Activated CD8-positive, alpha-beta T cell treated with anti-CD3 and anti-CD28 coated beads for 36 hours (primary cell): ENCODE results near the gene BEST2. TPM values are rescaled to one million over a fixed set of nuclear protein-coding genes. Genes with fewer than 3 reads are reported as not detected.
A peak's percentile ranks its signal among the peaks of the same experiment; 100 is the strongest.
"Not testable (repeated sequence)": the region's sequence is repeated elsewhere in the genome, so short reads cannot be mapped to it uniquely, and the experiment has no call there.

Experiments
- ATAC-seq: fragments of 200-7000 bp; cut with Tn5 transposase; one replicate; pipeline ENCODE4 v1.10.0; 2021; ENCODE audit warnings: mild to moderate bottlenecking, moderate library complexity
- CTCF ChIA-PET: fragments of 350-600 bp; sonication (Branson Sonifier 250); formaldehyde crosslinking; loops from one replicate; lab custom pipeline; 2021; ENCODE audit warnings: antibody characterized with exemption; lab: Charles Lee
- POLR2A ChIA-PET: fragments of 350-600 bp; sonication (Branson Sonifier 250); formaldehyde crosslinking; loops from one replicate; lab custom pipeline; 2021; ENCODE audit warnings: antibody characterized with exemption; lab: Charles Lee
- DNase-seq: peaks from one replicate; pipeline ENCODE4 v3.0.0-alpha.2; 2020
- H3K27ac Mint-ChIP-seq: one replicate; pipeline ENCODE4 v1.8.0; 2021; ENCODE audit warnings: mild to moderate bottlenecking, mixed read lengths
- H3K27me3 Mint-ChIP-seq: one replicate; pipeline ENCODE4 v1.8.0; 2021; ENCODE audit warnings: mixed read lengths
- H3K36me3 Mint-ChIP-seq: one replicate; pipeline ENCODE4 v1.8.0; 2021; ENCODE audit warnings: low read depth, mixed read lengths
- H3K4me1 Mint-ChIP-seq: one replicate; pipeline ENCODE4 v1.8.0; 2021; ENCODE audit warnings: low read depth, mixed read lengths
- H3K4me3 Mint-ChIP-seq: one replicate; pipeline ENCODE4 v1.8.0; 2021; ENCODE audit warnings: mild to moderate bottlenecking, moderate library complexity, mixed read lengths
- H3K9me3 Mint-ChIP-seq: one replicate; pipeline ENCODE4 v1.8.0; 2021; ENCODE audit warnings: mixed read lengths
- CTCF ChIP-seq: fragments of 200-600 bp; IDR thresholded peaks from one replicate; pipeline ENCODE4 v1.8.0; 2022; ENCODE audit warnings: antibody characterized with exemption, mild to moderate bottlenecking
- intact Hi-C: fragments of 100-400 bp; cut with micrococcal nuclease; formaldehyde crosslinking; loops from one replicate; pipeline ENCODE4 v1.10.0; 2022
- total RNA-seq, 2 experiments: library from RNA; stranded (reverse); gene quantifications; one replicate each; pipeline ENCODE4 v1.2.3, GENCODE V29; 2021

Gene BEST2
- total RNA-seq, 2 experiments from 2014 or later = not detected

GRCh38 chr19:12722566-12723380, 28.8 kb upstream of the BEST2 start:
- DNase-seq = peak; percentile 98
- ATAC-seq = peak; percentile 82
- ChIA-PET POLR2A (interaction anchor here (0.7 to 9.0 kb wide), 19 partner anchors 9 to 215 kb away, joined by 3 to 160 read pairs (median 4); partner anchors contain the start of genes DHPS, FBXW9, GET3 and JUNB), CTCF (interaction anchor here (1.0 to 5.5 kb wide), 10 partner anchors 8 to 125 kb away, joined by 3 to 32 read pairs (median 8); partner anchors contain the start of gene TRIR)
- Mint-ChIP-seq H3K36me3 (peaks cover 45% of the 10 kb centered on the region), H3K9me3 (no peaks in the 10 kb centered on the region), H3K4me3 (peak overlapping the region; percentile 96), H3K27ac (peak overlapping the region; percentile 91), H3K4me1 (peaks cover 29% of the 10 kb centered on the region), H3K27me3 (no peaks in the 10 kb centered on the region)
- intact Hi-C loops = loop anchor here (2.0 kb wide), 1 partner anchor 14 kb away; the partner anchor contains the start of gene GET3
- TF ChIP-seq CTCF = no peak

GRCh38 chr19:12723381-12723640, 28.3 kb upstream of the BEST2 start:
- Mint-ChIP-seq H3K27me3 (no peaks in the 10 kb centered on the region), H3K27ac (peak overlapping the region; percentile 91), H3K4me1 (peaks cover 29% of the 10 kb centered on the region), H3K4me3 (peak overlapping the region; percentile 96), H3K9me3 (no peaks in the 10 kb centered on the region), H3K36me3 (peaks cover 48% of the 10 kb centered on the region)
- no peak for TF ChIP-seq CTCF
- CTCF ChIA-PET = interaction anchor here (1.0 to 5.5 kb wide), 10 partner anchors 8 to 124 kb away, joined by 3 to 32 read pairs (median 8); partner anchors contain the start of gene TRIR
- intact Hi-C loops = loop anchor here (2.0 kb wide), 1 partner anchor 13 kb away; the partner anchor contains the start of gene GET3
- ATAC-seq = no peak
- POLR2A ChIA-PET = interaction anchor here (0.8 to 9.0 kb wide), 15 partner anchors 9 to 214 kb away, joined by 3 to 160 read pairs (median 6); partner anchors contain the start of genes DHPS, FBXW9, GET3 and JUNB
- DNase-seq = no peak

GRCh38 chr19:12723641-12724426, 27.8 kb upstream of the BEST2 start, which contains the start of gene TNPO2:
TNPO2 (minus strand) TSS chr19:12723932; CDS start chr19:12720977, 2,955 bp downstream.
- peak within 1 kb of the TSS; percentile 91 for H3K27ac Mint-ChIP-seq
- H3K4me3 Mint-ChIP-seq = peak within 1 kb of the TSS; percentile 96
- DNase-seq (peak; percentile 87), ATAC-seq (peak; percentile 55)
- POLR2A ChIA-PET = interaction anchor here (0.8 to 9.0 kb wide), 15 partner anchors 10 to 214 kb away, joined by 3 to 160 read pairs (median 4); partner anchors contain the start of genes DHPS, FBXW9, GET3 and JUNB
- peaks cover 44% of the 10 kb centered on the region for H3K36me3 Mint-ChIP-seq
- no peaks in the 10 kb centered on the region for H3K9me3 Mint-ChIP-seq
- intact Hi-C loops = loop anchor here (2.0 kb wide), 1 partner anchor 13 kb away; the partner anchor contains the start of gene GET3
- no peaks in the 10 kb centered on the region for H3K27me3 Mint-ChIP-seq
- peaks cover 24% of the 10 kb centered on the region for H3K4me1 Mint-ChIP-seq
- TF ChIP-seq CTCF = no peak
- CTCF ChIA-PET = interaction anchor here (1.2 to 5.5 kb wide), 11 partner anchors 7 to 124 kb away, joined by 4 to 32 read pairs (median 6); partner anchors contain the start of gene TRIR

GRCh38 chr19:12725612-12726011, 26.0 kb upstream of the BEST2 start:
- CTCF ChIA-PET, DNase-seq, intact Hi-C loops, H3K4me3 Mint-ChIP-seq, ATAC-seq, H3K9me3 Mint-ChIP-seq, H3K27ac Mint-ChIP-seq, H3K27me3 Mint-ChIP-seq: not testable (repeated sequence)
- POLR2A ChIA-PET = interaction anchor here (9.0 kb wide), 1 partner anchor 8 kb away, joined by 160 read pairs; the partner anchor contains the start of genes GET3 and TRIR
- peaks cover 22% of the 10 kb centered on the region for H3K4me1 Mint-ChIP-seq
- H3K36me3 Mint-ChIP-seq = peaks cover 43% of the 10 kb centered on the region

- ChIA-PET CTCF (interaction anchor here (1.2 to 1.7 kb wide), 2 partner anchors 10 to 31 kb away, joined by 3 to 4 read pairs; no protein-coding TSS in a partner anchor), POLR2A (interaction anchor here (9.0 kb wide), 1 partner anchor 7 kb away, joined by 160 read pairs; the partner anchor contains the start of genes GET3 and TRIR)
- H3K4me3 Mint-ChIP-seq = no peak overlapping the region
- peaks cover 35% of the 10 kb centered on the region for H3K36me3 Mint-ChIP-seq
- H3K27ac Mint-ChIP-seq = no peak overlapping the region
- H3K4me1 Mint-ChIP-seq = peaks cover 17% of the 10 kb centered on the region
- no peak for ATAC-seq
- H3K27me3 Mint-ChIP-seq = no peaks in the 10 kb centered on the region
- TF ChIP-seq CTCF = no peak
- no peak for DNase-seq
- intact Hi-C loops = no loop called here
- no peaks in the 10 kb centered on the region for H3K9me3 Mint-ChIP-seq
Observed at GRCh38 chr19:12726988-12727316, 24.6 kb upstream of the BEST2 start.
